ENCODE results near the gene PZP. TPM values are rescaled to one million over a fixed set of nuclear protein-coding genes. Genes with fewer than 3 reads are reported as not detected.

PZP gene
- total and polyA plus RNA-seq, 2 of the 13 experiments (the other 11 are each of a cell fraction or from before 2014, with no cell fraction given) = 0.07 to 0.89 TPM

MicroRNAs encoded within 50 kb of the gene (microRNA counts, 767-probe panel; counts per million panel counts)
- not detected for microRNA hsa-miR-1244

Small RNA genes lying within 50 kb of the gene (microRNA-seq; reads per million reads assigned to microRNA genes)
- gene MIR1244-3 = not detected

Other genes with a start within 250 kb of the PZP start
- 1.2 and 1.6 TPM in 2 replicates for gene KLRG1, start 218.8 kb downstream of the PZP start, total RNA-seq (2016; rRNA removed; fragmentation: Illumina TruSeq; extraction: Trizol)
- 0.51 and 1.7 TPM in 2 replicates for gene KLRG1, start 218.8 kb downstream of the PZP start, polyA plus RNA-seq (2011; rRNA removed)
- gene A2M, start 92.5 kb downstream of the PZP start, total RNA-seq (2016; rRNA removed; fragmentation: Illumina TruSeq; extraction: Trizol) = 1,675 and 2,807 TPM in 2 replicates
- gene A2M, start 92.5 kb downstream of the PZP start, polyA plus RNA-seq (2011; rRNA removed) = 6,551 and 8,760 TPM in 2 replicates